ENCODE results near the gene TSC22D2.

GRCh38 chr3:150404023-150404422 lies 4.1 kb upstream of the TSC22D2 start:
- TF ChIP-seq CTCF (IDR thresholded peaks at IDR 0.05; ENCODE audit: low read depth, low read length) (no peak), POLR2A (IDR thresholded peaks at IDR 0.05; ENCODE audit: extremely low read depth, insufficient read length) (no peak)

All from NB4 (cell line).